Stimulated activated naive CD4-positive, alpha-beta T cell treated with Interleukin-2 at 50 U/mL for 16 hours (primary cell): ENCODE results near the gene ACBD5.
"Not testable (repeated sequence)": the region's sequence is repeated elsewhere in the genome, so short reads cannot be mapped to it uniquely, and the experiment has no call there.

Experiments
- DNase-seq: peaks from one replicate; lab custom pipeline; 2025; lab: John Stamatoyannopoulos, UW

Gene ACBD5, protein sequence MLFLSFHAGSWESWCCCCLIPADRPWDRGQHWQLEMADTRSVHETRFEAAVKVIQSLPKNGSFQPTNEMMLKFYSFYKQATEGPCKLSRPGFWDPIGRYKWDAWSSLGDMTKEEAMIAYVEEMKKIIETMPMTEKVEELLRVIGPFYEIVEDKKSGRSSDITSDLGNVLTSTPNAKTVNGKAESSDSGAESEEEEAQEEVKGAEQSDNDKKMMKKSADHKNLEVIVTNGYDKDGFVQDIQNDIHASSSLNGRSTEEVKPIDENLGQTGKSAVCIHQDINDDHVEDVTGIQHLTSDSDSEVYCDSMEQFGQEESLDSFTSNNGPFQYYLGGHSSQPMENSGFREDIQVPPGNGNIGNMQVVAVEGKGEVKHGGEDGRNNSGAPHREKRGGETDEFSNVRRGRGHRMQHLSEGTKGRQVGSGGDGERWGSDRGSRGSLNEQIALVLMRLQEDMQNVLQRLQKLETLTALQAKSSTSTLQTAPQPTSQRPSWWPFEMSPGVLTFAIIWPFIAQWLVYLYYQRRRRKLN

DNA sequence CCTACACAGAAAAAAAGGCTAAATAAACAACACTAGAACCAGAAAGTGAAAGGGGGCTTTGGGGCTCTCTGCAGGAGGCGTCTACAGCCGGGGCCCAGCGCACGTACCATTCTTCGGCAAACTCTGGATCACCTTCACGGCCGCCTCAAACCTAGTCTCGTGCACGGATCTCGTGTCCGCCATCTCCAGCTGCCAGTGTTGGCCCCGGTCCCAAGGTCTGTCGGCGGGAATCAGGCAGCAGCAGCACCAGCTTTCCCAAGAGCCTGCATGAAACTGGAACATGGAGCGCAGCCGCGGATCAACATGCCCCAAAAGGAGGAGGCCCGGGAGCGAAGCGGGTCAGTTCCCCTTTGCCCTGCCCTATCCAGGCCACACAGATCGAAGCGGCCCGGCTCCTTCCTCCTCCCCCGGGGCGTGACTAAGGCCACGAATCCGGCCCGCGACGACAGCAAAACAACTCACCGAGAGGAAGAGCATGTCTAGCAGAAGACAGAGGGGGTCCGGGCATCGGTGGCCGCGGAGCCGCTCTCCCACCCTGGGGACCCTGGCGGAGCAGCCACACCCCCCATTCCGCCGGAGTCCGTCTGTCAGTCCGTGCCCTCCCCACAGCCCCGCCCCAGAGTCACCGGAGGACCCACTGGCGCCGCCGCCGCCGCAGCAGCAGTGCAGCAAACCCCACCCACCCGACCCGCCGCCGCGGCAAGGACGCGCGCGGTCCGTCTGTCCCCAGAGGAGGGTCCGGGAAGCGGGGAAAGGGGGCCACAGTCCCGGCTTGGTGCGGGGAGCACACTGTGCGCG is at the start of gene ACBD5:
ACBD5 (minus strand) TSS at position 586 of the 798 bp plus-strand sequence; CDS start at position 477, 109 bp downstream.
- DNase-seq: peak; percentile 81

DNA sequence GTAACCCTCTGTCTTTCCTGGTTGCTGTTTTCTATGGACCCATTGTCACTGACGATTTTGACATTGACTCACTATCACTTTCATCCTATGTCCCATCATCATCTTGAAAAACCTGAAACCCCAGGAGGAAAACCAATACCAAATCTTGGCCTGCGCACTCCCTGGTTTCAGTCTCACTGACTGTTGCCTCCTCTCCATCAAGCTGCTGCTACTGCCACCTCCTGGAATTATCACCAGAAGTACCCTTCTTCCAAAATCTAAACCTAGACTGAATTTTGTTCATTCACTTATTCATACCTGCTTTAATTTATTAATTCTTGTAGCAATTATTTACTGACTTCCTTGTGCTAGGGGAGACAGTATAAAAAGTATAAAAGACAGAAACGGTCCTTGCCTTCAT is 44.5 kb upstream of the ACBD5 start:
- DNase-seq: no peak

DNA sequence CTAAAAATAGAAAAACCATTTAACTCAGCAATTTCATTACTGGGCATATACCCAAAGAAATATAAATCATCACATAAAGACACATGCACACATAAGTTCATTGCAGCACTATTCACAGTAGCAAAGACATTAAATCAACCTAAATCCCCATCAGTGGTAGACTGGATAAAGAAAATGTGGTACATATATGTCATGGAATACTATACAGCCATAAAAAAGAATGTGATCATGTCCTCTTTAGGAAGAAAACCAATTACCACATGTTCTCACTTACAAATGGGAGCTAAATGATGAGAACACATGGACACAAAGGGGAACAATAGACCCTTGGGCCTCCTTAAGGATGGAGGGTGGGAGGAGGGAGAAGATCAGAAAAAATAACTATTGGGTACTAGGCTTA is 36.0 kb upstream of the ACBD5 start:
- no peak for DNase-seq

DNA sequence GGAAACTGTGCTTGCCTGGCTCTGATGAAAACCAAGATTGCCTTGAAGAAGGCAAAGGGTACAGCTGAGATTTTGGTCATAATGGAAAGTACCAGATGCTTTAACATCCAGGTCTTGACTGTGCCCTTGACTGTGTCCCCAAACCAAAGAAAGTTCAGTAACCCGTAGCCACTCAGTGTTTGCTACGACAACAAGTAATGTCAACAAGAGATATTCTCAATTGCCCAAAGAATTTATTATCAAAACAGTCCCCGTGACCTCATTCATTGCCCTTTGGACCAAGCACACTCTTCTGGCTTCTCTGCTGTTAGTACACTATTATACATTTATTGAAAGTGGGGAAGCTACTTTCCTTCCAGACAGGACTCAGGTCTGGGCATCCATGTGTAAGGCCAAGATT is 25.4 kb upstream of the ACBD5 start:
- not testable (repeated sequence) for DNase-seq

DNA sequence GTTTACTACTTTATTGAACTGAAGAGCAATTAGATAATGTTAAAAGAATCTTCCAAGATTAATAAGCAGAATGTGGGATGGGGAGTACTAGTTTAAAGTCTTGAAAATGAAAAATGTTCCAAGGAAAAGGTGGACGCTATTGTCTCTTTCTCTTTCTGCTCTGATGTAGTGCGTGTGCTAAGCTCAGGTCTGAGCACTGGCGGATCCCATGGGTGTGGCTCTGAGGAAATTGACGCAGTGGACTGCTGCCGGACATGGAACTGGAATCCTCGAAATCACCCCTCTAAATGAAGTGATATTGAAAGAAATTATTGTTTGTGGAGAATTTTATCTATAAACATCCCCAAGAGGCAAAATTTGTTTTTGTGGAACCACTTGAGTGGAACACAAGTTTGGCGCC is 22.2 kb upstream of the ACBD5 start:
- not testable (repeated sequence) for DNase-seq

DNA sequence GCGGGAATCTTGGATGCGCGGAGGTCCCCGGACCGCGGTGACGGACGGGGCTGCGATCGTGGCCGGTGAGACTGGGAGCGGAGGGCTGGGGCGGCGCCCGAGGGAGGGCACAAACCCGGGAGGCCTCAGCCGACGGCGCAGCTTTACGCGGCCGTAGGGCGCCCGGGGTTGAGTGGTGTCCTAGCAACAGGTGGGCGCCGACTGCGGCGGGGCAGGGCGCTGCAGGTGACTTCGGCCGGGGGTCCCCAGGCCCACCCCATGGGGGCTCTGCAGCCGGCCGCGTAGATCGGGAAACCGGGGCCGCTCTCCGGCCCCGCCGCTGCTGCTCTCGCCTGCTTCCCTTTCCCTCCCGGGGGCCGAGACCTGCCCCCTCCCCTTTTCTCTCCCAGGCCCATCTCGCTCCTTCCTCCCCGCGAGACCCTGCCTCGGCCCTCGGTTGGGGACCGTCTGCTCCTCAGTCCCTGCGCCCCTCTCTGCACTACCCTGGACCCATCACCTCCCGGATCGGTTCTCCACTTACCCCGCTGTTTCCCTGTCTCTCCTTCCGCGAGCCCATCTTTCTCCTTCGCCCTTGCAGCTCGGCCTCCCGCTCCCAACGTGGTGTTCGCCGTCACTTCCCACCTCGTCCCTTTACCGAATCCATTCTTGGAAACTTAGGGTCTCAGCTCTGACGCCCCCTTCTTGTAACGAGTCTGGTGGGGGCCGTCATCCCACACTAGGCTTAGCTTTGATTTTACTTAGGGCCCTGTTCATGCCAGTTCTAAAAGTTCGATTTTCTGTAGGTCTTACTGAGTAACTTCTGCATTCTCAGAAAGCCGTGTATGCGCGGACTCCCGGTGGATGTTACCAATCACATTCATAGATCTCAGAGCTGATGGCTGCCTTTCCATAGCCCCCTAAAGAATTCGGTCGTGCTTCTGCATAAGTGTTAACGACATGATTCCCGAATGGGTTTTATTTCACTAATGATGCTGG is 18.5 kb upstream of the ACBD5 start:
- peak; percentile 14 for DNase-seq

DNA sequence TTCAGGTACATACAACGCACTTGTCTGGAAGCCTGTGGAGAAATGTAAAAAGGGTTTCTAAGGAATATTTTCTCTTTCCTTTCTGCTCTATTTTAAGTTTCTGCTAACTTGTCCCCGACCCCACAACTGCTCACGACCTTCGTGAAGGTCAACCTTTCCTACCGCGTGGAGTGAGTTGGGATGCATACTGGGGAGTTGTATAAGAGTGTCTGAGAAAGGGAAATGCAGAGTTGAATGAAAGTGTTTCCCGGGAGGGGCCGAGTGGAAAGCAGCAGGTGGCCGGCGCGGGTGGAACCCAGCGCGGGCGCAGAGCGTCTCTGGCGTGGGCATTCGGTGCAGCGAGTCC is 17.9 kb upstream of the ACBD5 start:
- no peak for DNase-seq

DNA sequence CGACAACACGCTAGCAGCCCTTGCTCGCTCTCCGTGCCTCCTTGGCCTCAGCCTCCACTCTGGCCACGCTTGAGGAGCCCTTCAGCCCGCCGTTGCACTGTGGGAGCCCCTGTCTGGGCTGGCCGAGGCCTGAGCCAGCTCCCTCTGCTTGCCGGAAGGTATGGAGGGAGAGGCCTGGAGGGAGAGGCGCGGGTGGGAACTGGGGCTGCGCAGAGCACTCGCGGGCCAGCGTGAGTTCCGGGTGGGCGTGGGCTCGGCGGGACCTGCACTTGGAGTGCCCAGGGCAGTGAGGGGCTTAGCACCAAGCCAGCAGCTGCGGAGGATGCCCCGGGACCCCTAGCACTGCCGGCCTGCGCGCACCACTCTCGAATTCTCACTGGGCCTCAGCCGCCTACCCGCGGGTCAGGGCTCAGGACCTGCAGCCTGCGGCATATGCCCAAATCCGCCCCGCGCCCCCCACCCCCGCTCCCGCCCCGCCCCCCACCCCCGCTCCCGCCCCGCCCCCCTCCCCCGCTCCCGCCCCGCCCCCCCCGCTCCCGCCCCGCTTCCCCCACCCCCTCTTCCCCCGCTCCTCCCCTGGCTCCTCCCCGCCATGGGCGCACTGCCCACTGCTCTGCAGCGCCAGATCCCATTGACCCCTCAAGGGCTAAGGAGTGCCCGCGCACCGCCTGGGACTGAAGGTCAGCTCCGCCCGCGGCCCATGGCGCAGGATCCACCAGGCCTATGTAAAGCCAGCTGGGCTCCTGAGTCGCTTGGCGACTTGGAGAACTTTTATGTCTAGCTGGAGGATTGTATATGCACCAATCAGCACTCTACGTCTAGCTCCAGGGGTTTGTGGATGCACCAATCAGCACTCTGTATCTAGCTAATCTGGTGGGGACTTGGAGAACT is 15.9 kb upstream of the ACBD5 start:
- DNase-seq: no peak

DNA sequence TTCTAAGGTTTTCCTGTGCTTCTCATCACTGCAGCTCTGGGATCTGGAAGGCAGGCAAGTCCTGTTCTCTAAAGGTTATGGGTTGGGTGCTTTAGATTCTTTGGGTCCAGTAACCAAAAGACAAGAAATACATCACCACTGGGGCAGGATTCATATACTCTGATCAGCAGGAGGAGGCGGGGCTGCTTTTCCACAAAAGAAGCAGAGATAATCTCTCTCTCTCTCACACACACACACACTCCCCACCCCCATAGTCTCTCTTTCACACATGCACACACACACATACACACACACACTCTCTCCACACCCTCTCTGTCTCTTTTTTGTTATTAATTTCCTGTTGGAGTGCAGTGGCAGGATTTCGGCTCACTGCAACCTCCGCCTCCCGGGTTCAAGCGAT is 13.0 kb upstream of the ACBD5 start:
- DNase-seq: no peak

DNA sequence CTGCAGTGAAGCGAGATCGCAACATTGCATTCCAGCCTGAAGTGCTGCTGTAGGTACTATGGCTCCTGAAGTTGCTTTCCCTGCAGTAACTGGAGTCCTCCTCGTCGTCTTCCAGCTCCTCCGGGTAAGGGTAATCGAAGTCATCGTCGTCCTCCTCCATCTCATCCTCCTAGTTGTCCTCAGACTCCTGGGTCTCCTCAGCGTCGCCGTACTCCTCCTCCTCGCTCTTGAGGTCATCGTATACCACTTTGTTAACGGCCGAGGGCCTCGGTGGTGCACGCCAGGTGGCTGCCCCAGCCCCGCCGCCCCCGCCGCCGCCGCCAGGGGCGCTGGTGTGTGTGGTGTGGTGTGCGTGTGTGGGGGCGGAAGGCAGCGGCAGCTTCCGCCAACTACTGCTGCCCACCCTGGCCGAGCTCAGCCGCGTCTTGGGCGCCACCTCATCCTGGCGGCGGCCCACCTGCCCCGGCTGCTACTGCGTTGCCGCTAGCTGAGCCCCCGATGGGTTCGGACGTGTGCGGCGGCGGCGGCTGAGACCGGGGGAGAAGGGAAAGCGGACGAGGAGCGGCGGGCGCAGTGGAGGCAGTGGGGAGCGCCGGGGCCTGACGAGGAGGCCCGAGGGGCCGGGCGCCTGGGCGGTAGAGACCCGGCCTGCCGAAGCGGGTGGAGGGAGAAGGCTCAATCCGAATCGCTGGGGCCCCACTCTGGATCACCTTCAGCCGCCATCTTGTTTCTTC is 11.8 kb upstream of the ACBD5 start:
- peak; percentile 78 for DNase-seq

DNA sequence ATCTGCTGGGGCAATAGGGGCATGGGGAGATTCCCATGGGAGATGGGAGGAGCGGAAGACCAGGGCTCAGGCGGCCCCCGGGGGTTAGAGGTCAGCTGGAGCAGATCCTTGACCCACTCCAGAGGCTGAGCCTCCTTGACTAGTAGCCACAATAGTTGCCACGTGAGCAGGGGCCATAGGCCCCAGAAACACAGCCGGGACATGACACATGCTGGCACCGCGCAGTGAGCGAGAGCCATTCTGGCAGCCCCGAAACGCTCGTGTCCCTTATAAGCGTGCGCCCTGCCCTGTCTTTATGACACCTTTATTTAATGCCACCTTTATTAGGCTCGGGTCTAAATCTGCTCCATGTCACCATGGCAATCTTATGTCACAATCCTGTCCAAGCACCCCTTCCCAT is 11.0 kb upstream of the ACBD5 start:
- DNase-seq: no peak

DNA sequence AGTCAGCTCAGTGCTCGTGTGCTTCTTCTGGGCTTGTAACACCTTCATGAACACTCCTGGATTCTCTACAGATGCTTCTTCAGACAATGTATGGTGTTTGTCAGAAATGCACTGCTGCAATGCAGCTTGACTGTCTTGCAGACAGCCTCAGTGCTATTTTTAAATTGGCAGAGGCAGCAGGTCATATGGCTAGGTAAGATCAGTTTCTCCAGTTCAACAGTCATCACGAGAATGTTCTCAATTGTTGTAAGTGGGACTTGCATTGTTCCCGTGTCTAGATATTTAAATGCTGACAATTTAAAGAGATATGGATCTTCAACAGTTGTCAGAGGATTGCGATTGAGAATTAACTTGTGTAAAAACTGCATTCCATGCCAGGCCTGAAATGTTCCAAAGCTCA is 7.6 kb upstream of the ACBD5 start:
- DNase-seq: no peak

DNA sequence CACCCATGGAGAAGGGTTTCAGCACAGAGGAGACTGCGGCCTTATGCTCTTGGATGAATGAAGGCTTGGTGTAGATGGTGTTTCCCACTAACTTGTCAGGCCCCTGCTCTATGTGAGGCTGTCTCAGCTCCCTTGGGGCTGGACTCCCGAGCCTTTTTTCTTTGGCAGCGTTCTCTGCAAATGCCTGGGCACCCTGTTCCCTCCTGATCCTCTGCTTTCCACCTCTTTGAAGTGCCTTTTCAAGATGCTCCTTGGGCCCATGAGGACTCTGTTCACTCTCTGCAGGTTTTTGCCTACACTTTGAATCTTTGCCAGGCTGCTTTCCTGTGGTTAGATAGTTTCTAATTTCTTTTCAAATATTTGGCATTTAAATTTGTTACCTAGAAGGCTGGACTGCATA is 6.8 kb upstream of the ACBD5 start:
- DNase-seq: no peak

DNA sequence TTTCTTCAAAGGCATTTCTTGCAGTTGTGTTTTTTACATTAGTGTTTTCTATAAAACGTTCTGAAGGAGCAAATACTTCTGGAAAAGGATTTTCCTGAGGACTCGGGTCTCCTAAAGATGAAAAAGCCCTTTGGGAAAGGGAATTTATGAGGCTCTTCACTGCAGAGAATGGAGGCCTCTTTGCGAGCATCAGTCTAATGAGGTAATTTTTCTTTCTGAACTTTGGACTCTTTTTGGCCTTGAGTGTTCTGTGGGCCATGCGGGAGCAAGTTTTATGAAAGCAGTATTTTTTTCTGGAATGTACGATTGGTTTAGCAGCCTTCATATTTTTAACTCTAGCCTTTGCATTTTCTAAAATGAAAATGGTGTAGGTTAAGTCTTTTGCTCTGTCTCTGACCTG is 6.4 kb upstream of the ACBD5 start:
- no peak for DNase-seq

DNA sequence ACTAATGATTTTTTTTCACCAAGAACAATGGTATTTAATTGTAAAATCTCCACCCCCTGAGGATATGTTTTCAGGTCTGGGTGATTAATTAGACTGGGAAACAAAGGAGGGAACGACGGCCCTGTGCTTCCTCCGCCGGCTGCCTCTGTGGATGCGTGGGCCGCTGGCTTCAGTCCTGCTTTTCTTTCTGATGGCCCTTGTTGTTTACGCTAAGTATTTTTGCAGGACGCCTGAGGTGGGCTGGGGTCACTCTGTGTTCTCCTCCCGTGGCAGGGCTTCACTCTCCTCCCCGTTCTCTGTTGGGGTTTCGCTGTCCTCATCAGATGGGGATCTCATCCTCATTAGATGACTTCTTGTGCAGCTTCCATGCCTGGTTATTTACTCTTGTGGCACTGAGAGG is 5.2 kb upstream of the ACBD5 start:
- no peak for DNase-seq

DNA sequence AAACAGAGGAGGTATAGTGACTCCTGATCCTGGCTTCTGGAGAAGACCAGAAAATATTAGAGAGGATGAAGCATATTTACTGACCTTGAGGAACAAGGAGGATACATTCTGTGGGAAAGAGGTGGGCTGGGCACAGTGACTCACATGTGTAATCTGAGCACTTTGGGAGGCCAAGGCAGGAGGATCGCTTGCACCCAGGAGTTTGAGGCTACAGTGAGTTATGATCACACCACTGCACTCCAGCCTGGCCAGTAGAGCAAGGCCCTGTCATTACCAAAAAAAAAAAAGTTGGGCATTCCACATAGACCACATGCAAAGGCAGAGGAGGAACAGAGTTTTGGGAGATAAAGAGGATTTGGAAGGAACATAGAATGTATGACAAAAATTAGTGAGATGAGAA is 4.4 kb upstream of the ACBD5 start:
- no peak for DNase-seq

DNA sequence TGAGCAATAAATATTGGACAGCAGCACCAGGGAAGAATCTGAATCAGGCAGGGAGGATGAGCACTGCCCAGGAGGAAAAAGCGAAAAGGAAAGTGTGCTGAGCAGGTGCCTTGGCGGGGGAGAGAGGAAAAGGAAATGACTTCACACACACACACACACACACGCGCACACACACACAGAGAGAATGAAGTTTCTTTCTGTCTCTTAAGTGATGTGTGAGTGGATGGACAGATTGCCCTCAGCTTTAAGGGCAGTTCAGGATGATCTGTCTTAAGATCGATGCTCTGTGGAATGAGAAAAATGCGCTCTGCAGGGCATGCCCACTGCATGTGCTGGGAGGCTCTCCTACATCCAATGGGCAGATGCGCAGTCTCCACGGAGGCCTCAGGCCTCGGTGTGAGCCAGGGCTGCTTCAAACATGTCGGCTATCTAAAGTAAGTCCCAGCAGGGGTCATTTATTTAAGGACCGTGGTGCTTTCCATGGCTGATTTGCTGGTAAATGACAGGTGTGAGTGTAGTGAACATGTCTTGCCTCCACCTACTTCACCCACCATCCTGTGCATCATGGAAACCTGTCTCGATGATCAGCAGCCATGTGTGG is 2.5 kb upstream of the ACBD5 start:
- peak; percentile 61 for DNase-seq

DNA sequence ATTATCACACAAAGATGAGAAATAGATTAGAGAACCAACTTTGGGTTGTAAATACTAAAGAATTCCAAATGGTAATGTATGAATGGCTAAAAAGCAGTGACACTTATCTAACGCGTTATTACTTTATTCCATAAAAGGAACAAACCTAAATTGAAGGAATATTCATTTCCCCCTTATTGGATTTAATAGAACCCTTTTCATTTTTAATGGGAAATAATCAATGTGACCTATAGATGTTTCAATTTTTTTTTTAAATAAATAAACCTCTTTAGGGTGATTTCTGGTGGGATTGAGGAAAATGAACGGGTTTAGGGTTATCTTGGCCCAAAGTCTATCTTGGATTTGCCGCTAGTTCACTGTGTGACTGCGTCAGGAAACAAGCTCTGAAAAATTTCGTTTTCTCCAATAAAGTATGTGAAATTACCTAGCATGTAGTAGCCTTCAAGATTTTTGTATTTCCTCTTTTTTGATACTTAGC is 1.9 kb upstream of the ACBD5 start:
- DNase-seq: no peak

DNA sequence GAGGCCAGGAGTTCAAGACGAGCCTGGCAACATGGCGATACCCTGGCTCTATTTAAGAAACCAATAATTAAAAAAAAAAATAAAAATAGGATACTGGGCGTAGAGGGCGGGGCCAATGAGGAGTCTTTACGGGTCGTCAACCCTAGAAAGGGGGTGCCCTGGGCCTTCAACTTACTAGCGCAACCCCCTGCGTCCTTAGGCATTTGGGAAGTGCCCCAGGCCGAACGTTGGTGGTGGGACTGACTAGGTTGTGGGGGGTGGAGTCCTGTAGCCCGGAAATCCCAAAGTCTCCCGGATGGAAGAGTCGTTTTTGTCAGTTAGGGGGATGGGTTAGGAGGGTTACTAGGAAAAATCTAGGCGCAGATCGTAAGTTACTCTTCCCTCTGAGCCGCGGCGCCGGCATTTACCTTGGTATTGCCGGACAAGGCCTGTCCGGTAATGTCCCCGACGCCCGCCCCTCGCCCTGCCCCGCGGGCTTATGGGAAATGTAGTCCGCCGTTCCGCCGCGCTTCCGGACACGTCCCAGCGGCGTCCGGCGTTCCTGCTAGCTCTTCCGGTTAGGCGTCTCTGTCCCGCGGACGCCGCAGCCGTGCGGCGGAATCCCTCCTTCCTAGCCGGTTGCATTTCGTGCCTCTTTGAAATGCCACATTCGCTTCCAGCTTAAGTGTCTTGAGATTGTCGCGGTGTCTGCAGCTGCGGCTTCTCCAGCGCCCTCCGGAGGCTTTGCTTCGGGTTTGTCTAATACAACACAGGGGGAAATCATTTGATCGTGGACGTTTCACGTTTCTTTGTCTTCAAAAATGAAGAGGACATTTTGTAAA is 1.3 kb upstream of the ACBD5 start:
- peak; percentile 80 for DNase-seq
